Right ventricle myocardium inferior (tissue), 1 donor: ENCODE data around the gene SH2D7. TPM values are rescaled to one million over a fixed set of nuclear protein-coding genes. Genes with fewer than 3 reads are reported as not detected.

Source experiments
- ATAC-seq: fragments of 200-7000 bp; cut with Tn5 transposase; one replicate; pipeline ENCODE4 v1.9.1; 2020; ENCODE audit warnings: mild to moderate bottlenecking, moderate library complexity
- DNase-seq: peaks from one replicate; pipeline ENCODE4 v3.0.0; 2021; ENCODE audit errors: missing footprints
- intact Hi-C: fragments of 100-400 bp; cut with DNase I; formaldehyde crosslinking; loops from one replicate; pipeline ENCODE4 v1.11.0; 2022
- total RNA-seq: library from RNA; stranded (reverse); fragmentation: NEBNext Ultra II Directional; extraction: Animal tissue kit (Norgen Biotek cat#: 25700); gene quantifications from one replicate; pipeline ENCODE4 v1.2.1, GENCODE V29; 2021
- donor health status: DM: no; HTN: yes; CAD: no; lungs with severe emphysema.

SH2D7 gene
- total RNA-seq, 1 donor from 2014 or later = not detected

DNA sequence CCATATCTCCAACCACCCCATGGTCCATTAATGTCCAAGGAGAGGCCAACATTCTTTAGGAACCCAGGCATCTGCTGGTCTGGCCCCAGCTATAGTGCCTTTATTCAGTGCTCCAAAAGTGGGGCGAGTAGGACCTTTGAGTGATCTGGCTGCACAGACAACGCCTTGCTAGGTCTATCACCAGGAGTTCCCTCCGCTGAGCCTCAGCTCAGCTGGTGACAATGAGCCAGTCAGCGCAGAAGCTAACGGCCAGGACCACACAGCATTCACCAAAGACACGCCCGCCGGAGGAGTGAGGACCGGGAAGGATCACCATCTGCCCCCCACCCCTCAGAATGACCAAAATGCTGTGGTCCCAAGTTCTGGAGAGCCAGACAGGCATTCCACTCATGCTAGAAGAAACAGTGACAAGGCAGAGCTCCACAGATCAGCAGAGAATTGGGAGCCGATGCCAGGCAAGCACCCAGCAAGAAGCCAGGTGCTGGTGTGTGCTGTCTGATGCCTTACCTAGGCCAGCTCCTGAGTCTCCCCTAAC, 33.9 kb upstream of the SH2D7 start:
- intact Hi-C loops = loop anchor here (5.0 kb wide), 1 partner anchor 36 kb away; no protein-coding TSS in a partner anchor
- no peak for DNase-seq
- ATAC-seq = no peak

DNA sequence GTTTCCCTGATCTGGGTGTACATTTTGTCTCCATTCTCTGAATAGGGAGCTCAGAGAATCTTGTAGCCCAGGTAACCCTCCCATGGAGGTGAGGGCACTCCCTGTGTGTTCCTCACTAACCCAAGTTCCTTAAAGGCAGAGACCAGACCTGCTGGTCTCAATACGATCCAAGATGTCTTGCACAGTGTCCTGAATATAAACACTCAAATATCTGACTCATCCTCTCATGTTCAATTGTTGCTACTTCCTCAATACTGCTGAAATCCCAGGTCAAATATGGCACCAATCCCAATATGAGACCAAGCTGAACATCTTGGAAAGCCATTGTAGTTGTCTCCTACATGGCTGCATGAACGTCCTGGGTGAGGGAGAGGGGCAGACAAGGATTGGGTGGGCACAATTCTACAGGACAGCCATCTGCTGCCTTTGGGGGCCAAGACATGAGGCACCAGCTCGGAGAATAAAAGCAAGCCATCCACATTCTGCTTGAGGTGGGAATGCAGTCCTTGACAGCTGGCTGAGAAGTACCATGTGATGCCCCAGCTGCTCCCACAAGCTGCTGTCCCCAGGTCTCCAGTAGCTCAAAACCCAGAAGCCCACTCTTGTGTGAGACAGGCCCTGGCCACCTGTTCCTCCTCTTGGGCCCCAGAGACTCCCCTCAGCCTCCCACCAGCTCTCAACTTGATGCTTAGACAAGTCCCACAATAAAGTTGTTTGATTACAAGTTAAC, 33.1 kb upstream of the SH2D7 start:
- intact Hi-C loops = loop anchor here (5.0 kb wide), 1 partner anchor 37 kb away; no protein-coding TSS in a partner anchor
- ATAC-seq (no peak), DNase-seq (no peak)

DNA sequence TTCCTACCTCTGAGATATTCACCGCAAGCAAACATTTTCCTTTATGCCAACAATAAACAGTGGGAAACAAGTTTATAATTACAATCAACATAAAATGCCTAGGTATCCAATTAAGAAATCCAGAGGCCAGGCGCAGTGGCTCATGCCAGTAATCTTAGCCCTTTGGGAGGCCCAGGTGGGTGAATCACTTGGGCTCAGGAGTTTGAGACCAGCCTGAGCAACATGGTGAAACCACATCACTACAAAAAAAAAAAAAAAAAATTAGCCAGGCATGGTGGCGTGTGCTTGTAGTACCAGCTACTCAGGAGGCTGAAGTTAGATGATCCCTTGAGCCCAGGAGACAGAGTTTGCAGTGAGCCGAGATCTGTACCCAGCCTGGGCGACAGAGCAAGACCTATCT, 32.1 kb upstream of the SH2D7 start:
- DNase-seq (no peak), ATAC-seq (no peak)
- intact Hi-C loops = no loop called here

DNA sequence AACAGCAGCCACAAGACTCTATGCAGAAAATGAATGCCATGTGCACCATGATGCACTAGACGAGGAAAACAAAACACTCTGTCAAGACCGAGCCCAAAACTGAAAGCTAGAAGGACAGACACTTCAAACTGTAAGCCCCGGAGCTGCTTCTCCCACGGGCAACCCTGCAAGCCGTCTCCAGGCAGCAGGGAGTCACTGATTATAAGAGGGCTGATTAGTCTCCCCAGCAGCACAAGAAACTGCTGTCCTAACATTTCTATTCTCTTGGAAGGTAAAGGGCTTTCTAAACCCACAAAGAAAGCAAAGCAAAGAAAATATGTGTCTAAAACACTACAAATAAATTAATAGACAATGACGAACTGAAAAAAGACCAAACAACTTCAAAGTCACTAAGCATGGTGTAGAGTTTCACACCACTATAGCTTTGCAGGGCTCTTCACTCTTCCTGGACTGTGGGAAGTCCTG, 30.4 kb upstream of the SH2D7 start:
- ATAC-seq = no peak
- intact Hi-C loops = no loop called here
- DNase-seq = no peak

DNA sequence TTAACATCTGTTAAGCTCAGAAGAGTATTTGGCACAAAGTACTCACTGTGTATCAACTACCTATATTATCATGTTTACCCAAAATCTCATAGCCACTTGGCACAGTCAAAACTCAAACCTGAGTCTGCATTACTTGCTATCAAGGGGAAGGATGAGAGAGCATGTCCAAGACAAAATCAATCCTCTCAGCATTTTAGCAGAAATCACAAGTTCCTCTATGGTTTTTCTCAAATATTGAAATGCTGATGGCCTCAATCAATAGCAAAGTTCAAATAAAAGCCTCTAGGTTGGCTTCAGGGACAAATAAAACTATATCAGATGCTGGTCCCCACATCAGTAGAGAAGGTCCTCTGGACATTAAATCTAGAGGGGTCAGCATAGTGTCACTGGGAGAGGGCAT, 29.1 kb upstream of the SH2D7 start:
- intact Hi-C loops = no loop called here
- ATAC-seq (no peak), DNase-seq (no peak)

DNA sequence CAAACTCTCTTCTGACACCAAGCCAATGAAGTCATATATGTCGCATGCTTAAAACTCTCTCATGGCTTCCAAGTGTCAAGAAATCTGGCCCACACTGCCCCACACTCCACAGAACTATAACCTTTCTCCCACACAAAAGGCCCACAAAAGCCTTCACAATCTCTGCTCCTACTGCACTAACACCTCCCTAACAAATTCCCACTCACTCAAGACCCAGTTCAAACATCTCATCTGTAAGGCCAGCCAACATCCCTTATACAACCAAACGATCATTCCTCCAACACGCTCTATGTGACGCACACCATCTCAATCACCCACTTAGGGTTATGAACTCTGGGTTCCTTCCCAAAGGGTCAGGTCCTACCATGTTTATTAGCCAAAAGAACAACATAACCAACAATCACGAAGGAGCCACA, 28.4 kb upstream of the SH2D7 start:
- DNase-seq (no peak), ATAC-seq (no peak)
- intact Hi-C loops = no loop called here

DNA sequence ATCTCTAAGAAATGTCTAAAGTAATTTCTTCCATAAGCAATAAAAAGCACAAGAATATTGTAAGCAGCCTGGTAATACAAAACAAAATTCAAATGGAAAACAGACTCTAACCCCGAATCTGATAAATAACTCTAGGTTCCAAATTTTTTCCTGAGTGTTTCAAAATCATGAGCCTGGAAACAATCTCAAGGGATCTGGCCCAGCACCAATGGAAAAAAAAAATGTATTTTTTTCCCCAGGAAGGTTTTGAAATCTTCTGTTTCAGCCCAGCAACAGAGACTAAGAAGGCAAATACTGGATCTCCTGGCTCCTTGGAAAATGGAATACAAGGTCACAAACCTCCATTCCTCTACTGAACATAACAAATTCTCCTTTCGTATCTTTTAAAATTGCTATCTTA, 27.8 kb upstream of the SH2D7 start:
- intact Hi-C loops = no loop called here
- DNase-seq (no peak), ATAC-seq (peak; percentile 48)

DNA sequence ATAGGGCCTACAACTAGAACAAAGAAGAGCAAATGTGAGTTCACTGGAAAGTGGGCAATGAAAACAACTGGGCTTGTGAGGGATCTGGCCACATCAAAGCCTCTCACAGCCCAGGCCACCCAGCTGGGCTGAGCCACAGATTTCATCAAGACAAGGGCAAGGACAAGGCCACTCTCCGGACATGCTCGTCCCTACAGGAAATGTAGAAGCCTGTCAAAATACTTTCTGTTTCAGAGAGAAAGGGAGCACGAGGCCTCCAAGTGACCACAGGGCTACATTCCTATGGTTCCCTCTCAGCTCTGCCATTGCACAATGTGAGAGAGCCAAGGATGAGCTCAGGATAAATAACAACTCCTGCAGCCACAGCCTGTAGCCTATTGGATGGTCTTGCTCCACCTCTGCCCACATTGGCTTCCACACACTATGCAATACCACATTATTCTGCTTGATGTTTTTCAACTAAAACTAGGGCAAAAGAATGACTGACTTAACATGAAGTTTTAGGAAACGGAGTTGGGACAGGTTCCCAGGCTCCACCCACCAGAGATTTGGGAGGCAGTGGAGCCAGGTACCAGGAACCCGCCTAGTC, 27.0 kb upstream of the SH2D7 start:
- DNase-seq = peak; percentile 77
- ATAC-seq = peak; percentile 91
- intact Hi-C loops = no loop called here

DNA sequence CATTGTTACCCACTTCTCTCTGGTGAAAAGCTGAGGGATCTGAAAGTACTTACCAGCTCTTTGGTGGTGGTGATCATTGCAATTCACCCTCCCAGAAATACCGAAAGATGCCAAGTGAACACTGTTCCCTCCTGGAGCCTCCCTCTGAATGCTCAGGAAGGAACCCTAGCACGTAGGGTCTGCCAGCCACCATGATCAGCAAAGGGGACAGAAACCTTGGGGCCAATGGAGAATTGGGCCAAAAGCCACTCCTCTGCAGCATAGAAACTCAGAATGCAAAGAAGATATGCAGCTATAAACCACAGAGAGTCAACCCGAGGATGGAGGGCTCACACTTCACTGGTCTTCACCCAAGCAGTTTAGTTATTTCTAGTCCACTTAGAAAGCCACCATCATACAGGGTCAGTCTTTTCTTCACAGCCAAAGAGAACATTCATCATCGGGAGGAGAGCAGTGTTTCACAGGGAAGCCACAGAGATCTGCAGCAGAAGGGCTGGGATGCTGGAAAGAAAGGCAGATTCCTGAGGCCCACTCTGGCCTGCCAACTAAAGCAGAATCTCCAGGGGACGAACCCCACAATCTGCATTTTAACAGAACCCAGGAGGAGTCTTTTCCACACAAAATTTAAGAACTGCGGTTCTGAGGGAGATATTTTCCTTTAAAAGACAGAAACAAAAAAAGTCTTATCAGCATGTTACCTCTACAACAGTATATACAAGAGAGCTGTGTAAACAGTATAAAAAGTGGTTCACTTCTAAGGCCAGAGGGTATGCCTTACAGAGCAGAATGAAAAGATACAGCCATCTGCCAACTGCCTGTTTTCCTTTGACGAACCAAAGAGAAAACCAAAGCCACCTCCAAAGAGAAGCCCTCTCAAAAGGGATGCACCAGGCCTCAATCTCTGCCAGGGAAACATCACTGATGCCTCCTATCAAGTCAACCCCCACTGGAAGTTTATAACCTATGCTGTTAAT, 26.1 kb upstream of the SH2D7 start:
- DNase-seq (no peak), ATAC-seq (no peak)
- intact Hi-C loops = no loop called here

DNA sequence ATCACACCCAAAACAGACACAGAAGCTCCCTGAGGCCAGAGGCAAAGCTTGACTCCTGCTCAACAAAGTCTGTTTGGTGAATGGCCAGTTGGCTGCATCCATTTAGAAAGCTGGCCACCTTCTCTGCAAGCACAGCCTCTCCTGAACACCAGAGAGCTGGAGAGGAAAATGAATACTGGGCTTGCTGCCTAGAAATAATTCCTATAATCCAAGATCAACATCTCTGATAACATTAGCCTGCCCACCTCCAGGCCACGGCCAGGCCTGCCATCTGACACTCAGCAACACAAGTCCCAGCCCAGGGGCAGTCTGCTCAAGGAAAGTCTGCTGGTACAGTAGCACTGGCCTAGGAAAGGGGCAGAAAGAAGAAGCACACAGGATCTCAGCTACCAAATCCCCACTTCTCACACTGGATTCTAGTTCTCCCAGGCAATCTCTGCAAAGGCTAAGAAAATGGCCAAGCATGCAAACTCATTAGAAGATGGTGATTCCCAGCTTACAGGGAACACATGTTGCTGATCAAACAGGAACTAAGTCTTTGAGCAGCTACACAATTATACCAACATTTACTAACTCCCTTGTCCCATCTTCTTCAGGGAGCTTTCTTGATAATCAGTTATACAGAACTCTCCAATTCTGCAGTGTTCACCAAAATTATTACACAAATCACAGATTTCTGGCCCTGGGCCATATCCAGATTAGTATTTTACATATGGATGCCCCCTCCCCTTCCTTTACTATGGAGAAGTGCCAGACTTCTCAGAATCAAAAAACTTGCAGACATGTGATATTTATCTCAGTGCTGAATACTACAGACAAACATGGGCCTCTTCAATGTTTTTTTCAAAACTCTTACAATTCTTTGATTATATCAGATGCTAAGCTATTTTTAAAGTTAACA, 24.8 kb upstream of the SH2D7 start:
- no peak for ATAC-seq
- intact Hi-C loops = no loop called here
- no peak for DNase-seq

DNA sequence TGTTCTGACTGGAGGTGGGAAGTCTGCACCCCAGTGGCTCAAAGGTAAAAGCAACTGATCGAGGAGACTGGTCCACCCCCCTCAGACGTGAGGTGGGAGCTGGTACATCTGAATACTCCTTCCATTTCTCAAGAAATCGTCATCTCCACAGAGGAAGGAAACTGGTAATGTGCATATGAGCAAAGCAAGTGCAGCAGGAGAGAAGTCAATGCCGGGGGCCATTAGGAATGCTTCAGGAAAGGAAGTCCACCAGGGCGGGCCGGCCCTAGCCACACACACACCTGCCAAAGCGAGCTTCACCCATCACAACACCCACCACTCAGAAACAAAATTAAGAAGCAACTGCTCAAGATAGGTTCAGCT, 23.3 kb upstream of the SH2D7 start:
- no peak for DNase-seq
- intact Hi-C loops = no loop called here
- no peak for ATAC-seq

DNA sequence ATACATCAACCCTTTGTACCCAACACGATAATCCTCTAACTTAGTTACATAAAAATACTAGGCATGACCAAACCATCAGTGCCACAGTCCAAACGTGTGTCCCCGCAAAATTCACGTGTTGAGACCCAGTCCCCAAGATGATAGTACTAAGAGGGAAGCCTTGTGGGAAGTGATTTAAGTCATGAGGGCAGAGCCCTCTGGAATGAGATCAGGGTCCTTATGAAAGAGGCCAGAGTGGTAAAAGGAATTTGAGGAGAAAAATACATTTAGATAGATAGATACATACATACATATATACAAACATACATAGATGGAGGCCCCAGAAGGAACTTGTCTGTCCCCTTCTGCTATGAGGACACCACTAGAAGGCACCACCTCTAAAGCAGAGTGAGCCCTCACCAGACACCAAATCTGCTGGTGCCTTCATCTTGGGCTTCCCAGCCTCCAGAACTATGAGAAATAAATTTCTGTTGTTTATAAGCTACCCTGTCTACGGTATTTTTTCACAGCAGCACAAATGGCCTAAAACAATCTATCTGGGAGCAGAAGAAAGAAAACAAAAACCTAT, 22.8 kb upstream of the SH2D7 start:
- intact Hi-C loops = loop anchor here (5.0 kb wide), 1 partner anchor 47 kb away; no protein-coding TSS in a partner anchor
- DNase-seq = no peak
- ATAC-seq = no peak

DNA sequence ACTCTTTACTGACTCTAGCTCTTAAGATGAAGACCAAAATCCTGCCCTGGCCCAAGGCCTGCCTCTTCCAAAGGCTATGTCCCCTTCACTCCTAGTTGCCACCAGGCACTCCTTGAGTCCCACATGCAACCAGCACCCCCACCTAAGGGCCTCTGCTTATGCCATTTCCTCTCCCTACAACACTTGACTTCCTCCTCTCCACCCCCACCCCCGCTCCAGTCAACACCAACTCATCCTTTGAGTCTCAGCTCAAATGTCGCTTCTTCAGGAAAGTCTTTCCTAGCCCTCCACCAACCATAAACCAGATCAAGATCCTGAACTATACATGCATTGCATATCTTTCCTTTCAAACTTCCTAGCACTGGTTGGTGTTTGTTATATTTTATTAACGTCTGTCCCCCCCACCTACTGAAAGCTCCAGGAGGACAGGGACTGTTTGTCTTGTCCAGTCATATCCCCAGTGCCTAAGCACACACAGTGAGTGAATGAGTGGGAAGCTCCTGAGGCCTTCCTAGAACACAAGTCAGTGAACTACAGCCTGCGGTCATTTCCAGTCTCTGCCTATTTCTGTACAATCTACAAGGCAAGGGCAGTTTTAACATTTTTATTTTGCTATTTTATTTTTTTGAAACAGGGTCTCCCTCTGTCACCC, 22.2 kb upstream of the SH2D7 start:
- ATAC-seq (no peak), DNase-seq (no peak)
- intact Hi-C loops = loop anchor here (5.0 kb wide), 1 partner anchor 48 kb away; no protein-coding TSS in a partner anchor

DNA sequence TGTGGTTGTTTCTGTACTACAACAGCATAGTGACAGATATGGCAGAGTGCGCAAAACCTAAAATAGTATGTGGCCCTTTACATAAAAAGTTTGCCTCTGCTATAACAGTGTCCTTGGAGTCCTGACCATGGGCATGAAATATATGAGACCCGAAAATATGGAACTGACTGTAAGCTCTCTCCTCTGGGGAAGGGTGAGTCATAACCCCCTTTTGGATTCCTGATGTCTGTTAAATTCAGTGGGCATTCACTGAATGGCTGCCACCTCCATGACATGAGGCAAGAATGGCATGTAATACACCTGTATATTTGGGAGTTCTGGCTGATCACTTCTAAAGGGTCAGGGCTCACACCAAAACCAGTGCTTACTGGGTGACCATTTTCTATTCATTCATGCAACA, 21.0 kb upstream of the SH2D7 start:
- intact Hi-C loops = loop anchor here (5.0 kb wide), 1 partner anchor 49 kb away; no protein-coding TSS in a partner anchor
- ATAC-seq (no peak), DNase-seq (no peak)

DNA sequence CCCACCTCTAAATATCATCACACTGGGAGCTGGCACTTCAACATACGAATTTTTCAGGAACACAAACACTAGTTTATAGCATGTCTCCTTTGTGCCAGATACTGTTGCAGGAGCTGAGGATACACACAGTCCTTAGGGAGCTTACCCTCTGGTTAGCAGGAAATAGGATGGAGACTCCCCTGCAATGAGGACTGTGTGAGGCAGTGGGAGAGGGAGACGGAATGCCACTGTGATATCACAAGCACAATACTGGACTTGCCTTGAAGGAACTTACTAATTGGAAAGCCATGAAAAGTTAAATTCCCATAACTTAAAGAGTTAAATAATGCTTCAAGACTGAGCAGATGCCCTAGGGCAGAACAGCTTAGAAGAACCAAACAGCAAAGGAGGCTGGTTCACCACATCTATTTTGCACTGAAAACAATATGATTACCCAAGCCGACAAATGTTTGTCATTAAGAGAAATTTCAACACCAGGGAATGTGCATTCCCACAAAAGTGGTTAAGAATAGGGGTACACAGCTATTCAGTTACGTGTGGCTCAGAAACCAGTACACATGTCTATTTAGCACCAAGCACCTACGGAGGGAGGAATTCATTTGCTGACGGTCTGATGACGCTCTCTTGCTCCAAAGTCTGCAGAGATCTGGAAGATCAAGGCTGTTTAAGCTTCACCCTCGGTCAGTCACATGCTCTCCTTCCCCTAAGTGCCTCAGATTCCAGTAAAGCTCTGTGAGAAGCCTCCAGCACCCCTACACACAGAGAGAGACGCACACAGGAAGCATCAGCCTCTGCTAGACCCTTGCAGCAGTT, 20.1 kb upstream of the SH2D7 start:
- ATAC-seq (peak; percentile 40), DNase-seq (no peak)
- intact Hi-C loops = loop anchor here (5.0 kb wide), 1 partner anchor 50 kb away; no protein-coding TSS in a partner anchor

DNA sequence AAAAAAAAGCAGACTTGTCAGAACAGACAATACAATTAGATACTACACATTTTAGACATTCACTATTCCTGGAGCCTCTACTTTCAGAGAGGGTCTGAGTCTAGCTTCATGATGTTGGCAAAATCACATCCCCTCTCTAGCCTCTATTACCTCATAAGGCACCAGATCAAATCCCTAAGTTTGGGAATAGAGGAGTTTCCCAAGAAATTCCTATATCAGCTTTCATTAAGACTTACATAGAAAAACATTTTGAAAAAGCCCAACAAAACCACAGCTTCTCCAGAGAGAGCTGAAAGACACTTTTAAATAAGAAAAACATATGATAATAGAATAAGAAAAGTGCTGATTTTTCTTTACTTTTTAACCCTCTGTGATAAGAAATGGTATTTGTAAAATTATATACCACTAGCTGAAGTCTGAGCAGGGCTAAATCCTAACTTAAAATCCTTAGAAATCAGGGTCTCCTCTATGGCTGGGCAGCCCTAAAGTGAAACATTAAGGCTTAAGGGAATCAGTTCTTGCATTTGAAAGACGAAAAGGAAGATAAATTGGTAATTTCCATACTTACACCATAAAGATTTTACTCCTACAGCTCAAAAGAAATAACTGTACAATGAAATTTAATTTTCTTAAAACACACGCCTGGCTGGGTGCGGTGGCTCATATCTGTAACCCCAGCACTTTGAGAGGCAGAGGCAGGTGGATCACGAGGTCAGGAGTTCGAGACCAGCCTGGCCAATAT, 19.1 kb upstream of the SH2D7 start:
- no peak for DNase-seq
- no peak for ATAC-seq
- intact Hi-C loops = loop anchor here (5.0 kb wide), 1 partner anchor 51 kb away; no protein-coding TSS in a partner anchor
